ENCODE data around the gene ANKRD17.
"Not testable (repeated sequence)": the region's sequence is repeated elsewhere in the genome, so short reads cannot be mapped to it uniquely, and the experiment has no call there.

ANKRD17 gene

GRCh38 chr4:73258686-73259570 lies at the start of gene ANKRD17:
ANKRD17 (minus strand) TSS chr4:73258798; CDS start chr4:73258668, 130 bp downstream.
- DNase-seq (ENCODE audit: low spot score), result peak; percentile 87

- DNase-seq (ENCODE audit: low spot score), result peak; percentile 19
Observed at GRCh38 chr4:73308286-73308685, 49.7 kb upstream of the ANKRD17 start.

GRCh38 chr4:73303711-73304110 lies 45.1 kb upstream of the ANKRD17 start:
- no peak for DNase-seq (ENCODE audit: low spot score)

- no peak for DNase-seq (ENCODE audit: low spot score)
Observed at GRCh38 chr4:73299548-73300280, 41.1 kb upstream of the ANKRD17 start.

GRCh38 chr4:73292661-73293060 lies 34.1 kb upstream of the ANKRD17 start:
- not testable (repeated sequence) for DNase-seq (ENCODE audit: low spot score)

- DNase-seq (ENCODE audit: low spot score), result no peak
Observed at GRCh38 chr4:73281982-73282381, 23.4 kb upstream of the ANKRD17 start.

- DNase-seq (ENCODE audit: low spot score), result no peak
Observed at GRCh38 chr4:73281396-73281795, 22.8 kb upstream of the ANKRD17 start.

GRCh38 chr4:73277201-73277600 lies 18.6 kb upstream of the ANKRD17 start:
- no peak for DNase-seq (ENCODE audit: low spot score)

- no peak for DNase-seq (ENCODE audit: low spot score)
Observed at GRCh38 chr4:73275318-73275654, 16.7 kb upstream of the ANKRD17 start.

- no peak for DNase-seq (ENCODE audit: low spot score)
Observed at GRCh38 chr4:73272816-73273215, 14.2 kb upstream of the ANKRD17 start.

- no peak for DNase-seq (ENCODE audit: low spot score)
Observed at GRCh38 chr4:73267050-73267449, 8.5 kb upstream of the ANKRD17 start.

GRCh38 chr4:73259571-73260090 lies 1.0 kb upstream of the ANKRD17 start:
- DNase-seq (ENCODE audit: low spot score), result peak; percentile 23

- peak; percentile 37 for DNase-seq (ENCODE audit: low spot score)
Observed at GRCh38 chr4:73258436-73258685, 237 bp downstream of the ANKRD17 start.

- DNase-seq (ENCODE audit: low spot score), result peak; percentile 16
Observed at GRCh38 chr4:73257651-73258435, 755 bp downstream of the ANKRD17 start.

GRCh38 chr4:73257234-73257633 lies 1.4 kb downstream of the ANKRD17 start:
- DNase-seq (ENCODE audit: low spot score), result peak; percentile 53

- DNase-seq (ENCODE audit: low spot score), result not testable (repeated sequence)
Observed at GRCh38 chr4:73255847-73256246, 2.8 kb downstream of the ANKRD17 start.

- DNase-seq (ENCODE audit: low spot score), result no peak
Observed at GRCh38 chr4:73252001-73252400, 6.6 kb downstream of the ANKRD17 start.

- DNase-seq (ENCODE audit: low spot score), result no peak
Observed at GRCh38 chr4:73251384-73251783, 7.2 kb downstream of the ANKRD17 start.

- DNase-seq (ENCODE audit: low spot score), result no peak
Observed at GRCh38 chr4:73250642-73251041, 8.0 kb downstream of the ANKRD17 start.

- DNase-seq (ENCODE audit: low spot score), result no peak
Observed at GRCh38 chr4:73248821-73249220, 9.8 kb downstream of the ANKRD17 start.

- DNase-seq (ENCODE audit: low spot score), result no peak
Observed at GRCh38 chr4:73248416-73248815, 10.2 kb downstream of the ANKRD17 start.

- no peak for DNase-seq (ENCODE audit: low spot score)
Observed at GRCh38 chr4:73247100-73247499, 11.5 kb downstream of the ANKRD17 start.

- DNase-seq (ENCODE audit: low spot score), result no peak
Observed at GRCh38 chr4:73245955-73246354, 12.6 kb downstream of the ANKRD17 start.

Measured in hepatic stellate cell (primary cell).